Cerebellar cortex (tissue), 1 donor: ENCODE data around the gene GPATCH8.
"Not testable (repeated sequence)": the region's sequence is repeated elsewhere in the genome, so short reads cannot be mapped to it uniquely, and the experiment has no call there.

Source experiments
- DNase-seq: peaks from one replicate; pipeline ENCODE4 v3.0.0-alpha.2; 2015; ENCODE audit warnings: low spot score

The GPATCH8 gene

DNA sequence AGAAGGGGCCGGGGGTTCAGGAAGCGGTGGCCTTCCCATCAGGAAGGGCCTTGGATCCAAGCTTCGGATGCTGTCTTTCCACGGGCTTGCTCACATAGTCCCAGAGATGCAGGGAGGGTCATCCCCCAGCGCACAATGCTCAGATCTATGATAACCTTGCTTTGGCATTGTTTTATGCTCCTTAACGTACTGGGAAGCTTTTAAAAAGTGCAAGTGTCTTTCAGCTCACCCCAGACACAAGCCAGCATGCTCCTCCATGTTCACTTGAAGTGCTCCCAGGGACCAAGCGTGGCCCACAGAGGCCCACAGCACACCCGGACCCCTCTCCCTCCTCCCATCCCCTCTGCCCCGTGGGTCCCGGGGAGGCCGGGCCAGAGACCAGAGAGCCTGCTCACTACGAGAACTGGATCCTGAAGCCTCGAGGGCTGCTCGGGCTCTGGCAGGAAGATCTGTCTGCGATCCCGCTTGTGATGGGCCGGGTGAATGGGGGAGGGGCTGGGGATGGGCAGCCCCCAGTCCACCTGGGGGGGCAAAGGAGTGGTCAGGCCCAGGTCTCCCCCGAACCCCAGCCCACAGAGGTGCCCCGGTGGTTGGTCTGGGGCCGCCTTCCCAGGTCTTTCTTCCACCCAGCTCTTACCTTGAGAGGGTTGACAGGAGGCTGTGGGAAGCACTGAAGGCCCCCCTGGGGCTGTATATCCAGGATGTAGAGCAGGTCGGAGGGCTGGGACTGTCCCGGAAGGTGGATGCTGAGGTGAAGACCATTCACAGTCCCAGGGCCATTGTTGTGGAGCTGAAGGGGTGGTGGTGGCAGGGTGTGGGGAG is 127.8 kb downstream of the GPATCH8 start:
- DNase-seq, result no peak

DNA sequence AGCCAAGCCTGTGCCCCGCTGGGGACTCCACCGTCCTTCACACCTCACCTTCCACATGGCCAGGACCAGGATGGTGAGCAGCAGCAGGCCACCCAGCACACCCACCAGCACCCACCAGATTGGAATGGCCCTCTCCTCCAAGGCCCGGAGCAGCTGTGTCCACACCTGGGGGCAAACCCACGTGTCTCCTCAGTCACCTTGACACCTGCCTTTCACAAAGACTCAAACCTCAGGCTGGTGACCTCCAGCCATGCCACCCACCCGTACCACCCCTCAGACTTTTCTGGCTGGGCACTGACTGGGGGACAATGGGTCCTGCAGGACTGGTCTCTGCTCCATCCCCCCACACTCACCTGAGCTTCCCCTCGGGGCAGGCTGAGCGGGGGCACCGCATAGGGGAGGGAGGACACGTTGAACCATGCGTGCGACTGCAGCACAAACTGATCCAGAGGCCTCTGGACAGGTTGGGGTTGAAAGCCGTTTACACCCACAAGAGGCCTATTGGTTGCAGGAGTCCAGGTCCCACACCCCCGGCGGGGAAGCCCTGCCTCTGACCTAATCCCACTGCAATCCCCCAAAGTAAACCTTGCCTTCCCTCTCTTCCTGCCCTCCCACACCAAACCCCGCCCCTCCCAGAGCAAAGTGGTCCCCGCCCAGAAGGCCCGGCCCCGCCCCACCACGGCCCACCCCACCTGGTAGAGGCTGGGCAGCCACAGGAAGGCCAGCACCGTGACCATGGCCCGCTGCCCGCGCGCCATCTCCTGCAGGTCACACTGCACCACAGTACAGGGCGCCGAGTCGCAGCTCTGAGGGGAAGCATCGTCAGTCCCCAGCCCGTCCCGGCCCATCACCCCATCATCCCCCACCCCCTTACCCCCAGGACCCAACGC is 128.7 kb downstream of the GPATCH8 start:
- DNase-seq, result no peak

DNA sequence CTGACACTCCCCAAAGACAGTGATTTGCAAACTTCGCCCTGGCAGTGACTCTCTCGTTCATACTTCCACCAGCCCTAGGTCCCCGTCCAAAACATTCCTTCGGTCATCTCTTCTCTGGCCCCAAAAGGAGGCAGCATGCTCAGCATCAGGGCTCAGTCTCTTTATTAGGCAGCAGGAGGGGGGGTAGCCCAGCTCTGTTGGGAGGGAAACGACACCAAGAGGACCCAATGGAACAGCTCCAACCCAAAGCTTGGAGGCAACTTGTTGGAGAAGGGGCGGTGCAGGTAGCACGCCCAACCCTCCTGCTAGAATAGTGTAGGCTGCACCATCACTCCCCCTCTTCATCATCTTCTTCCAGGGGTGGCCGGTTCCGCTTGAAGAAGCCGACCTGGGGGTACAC is 131.2 kb downstream of the GPATCH8 start:
- DNase-seq, result no peak

DNA sequence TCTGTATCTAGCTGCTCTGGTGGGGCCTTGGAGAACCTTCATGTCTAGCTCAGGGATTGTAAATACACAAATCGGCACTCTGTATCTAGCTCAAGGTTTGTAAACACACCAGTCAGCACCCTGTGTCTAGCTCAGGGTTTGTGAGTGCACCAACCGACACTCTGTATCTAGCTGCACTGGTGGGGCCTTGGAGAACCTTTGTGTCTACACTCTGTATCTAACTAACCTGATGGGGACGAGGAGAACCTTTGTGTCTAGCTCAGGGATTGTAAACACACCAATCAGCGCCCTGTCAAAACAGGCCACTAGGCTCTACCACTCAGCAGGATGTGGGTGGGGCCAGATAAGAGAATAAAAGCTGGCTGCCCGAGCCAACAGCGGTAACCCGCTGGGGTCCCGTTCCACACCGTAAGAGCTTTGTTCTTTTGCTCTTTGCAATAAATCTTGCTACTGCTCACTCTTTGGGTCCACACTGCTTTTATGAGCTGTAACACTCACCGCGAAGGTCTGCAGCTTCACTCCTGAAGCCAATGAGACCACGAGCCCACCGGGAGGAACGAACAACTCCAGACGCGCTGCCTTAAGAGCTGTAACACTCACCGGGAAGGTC is 133.7 kb downstream of the GPATCH8 start:
- not testable (repeated sequence) for DNase-seq

DNA sequence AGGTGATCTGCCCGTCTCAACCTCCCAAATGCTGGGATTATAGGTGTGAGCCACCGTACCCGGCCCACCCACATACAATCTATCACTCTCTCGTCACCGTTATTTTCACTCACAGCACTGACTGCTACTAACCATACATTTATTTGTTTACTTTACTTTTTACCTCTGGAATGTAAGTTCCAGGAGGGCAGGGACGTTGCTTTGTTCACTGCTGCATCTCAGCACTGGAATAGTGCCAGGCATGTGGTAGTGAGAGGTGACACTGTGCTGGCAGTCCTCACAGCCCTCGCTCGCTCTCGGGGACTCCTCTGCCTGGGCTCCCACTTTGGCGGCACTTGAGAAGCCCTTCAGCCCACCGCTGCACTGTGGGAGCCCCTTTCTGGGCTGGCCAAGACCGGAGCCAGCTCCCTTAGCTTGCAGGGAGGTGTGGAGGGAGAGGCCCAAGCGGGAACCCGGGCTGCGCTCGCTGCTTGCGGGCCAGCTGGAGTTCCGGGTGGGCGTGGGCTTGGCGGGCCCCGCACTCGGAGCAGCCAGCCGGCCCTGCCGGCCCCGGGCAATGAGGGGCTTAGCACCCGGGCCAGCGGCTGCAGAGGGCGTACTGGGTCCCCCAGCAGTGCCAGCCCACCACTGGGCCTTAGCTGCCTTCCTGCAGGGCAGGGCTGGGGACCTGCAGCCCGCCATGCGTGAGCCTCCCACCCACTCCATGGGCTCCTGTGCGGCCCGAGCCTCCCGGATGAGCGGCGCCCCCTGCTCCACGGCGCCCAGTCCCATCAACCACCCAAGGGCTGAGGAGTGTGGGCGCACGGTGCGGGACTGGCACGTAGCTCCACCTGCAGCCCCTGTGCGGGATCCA is 134.6 kb downstream of the GPATCH8 start:
- not testable (repeated sequence) for DNase-seq

DNA sequence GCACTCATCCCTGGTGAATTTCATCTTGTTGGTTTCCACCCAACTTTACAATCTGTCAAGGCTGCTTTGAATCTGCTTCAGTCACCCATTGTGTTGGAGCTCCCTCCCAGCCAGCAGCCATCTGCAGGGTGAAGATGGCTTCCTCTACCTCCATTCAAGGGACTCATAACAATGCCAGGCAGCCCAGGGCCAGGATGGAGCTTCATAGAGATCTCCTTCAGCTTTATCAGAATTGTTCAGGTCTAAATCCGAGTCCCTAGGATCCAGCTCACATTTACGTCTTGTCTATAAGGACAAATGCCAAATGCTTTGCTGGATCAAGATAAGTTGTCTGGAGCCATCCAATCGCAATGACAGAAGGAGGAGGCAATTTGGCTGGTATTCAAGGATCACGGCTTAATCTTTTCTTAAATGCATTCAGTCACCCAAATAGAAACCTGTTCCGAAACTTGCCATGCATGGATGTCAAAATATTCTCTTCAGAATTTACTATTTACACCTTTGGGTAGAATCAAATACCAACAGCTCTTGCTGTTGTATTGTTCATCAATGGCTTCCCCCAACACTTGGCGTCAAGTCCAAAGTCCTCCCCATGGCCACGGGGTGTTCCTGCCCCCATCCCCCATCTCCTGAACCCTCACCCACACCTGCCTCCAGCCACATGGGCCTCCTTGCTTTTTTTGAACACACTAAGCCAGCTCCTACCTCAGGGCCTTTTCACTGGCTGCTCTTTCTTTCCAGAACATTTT is 135.8 kb downstream of the GPATCH8 start:
- peak; percentile 91 for DNase-seq

DNA sequence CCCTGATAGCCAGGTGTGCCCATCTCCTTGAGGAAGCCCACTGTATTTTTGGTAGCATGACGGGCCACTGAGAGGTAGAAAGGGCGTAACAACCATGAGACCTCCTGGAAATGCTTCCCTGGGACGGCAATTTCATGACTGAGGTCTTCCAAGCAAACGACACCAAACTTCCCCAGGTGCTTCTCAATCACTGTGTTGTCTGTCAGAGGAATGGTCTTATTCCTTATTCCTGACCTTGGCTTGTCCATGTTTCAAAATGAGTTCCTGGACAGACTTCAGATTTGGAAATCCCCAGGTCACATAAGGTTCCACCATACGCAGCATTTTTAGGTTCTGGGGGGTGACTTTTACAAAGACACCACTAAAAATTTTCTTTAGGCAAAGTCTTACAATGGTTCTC is 138.2 kb downstream of the GPATCH8 start:
- not testable (repeated sequence) for DNase-seq

DNA sequence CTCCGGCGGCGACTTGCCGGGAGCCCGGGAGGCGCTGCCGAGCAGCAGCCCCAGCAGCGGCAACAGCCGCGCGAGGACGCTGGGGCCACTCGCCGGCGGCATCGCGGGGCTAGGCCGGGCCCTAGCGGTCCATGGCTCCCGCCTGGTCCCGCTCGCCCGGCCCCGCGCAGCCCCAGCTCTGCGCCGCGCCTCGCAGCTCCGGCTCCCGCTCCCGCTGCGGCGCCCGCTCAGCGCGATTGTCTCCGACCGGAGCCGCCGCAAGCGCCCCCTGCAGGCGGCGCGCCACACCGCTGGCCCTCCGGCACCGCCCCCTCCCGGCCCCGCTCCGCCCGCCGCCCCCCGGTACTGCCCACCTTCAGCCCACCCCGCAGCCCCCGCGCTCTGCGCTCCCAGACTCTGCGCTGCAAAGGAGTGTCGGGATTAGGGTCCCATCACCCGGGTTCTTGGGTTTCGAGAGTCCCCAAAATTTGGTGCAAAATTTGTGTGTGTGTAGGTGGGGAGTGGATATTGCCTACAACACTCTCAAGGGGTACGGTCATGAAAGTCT is 139.5 kb downstream of the GPATCH8 start, which contains the start of gene FAM171A2:
FAM171A2 (minus strand) TSS at position 241 of the 547 bp plus-strand sequence; CDS start at position 102, 139 bp downstream.
- DNase-seq, result no peak

DNA sequence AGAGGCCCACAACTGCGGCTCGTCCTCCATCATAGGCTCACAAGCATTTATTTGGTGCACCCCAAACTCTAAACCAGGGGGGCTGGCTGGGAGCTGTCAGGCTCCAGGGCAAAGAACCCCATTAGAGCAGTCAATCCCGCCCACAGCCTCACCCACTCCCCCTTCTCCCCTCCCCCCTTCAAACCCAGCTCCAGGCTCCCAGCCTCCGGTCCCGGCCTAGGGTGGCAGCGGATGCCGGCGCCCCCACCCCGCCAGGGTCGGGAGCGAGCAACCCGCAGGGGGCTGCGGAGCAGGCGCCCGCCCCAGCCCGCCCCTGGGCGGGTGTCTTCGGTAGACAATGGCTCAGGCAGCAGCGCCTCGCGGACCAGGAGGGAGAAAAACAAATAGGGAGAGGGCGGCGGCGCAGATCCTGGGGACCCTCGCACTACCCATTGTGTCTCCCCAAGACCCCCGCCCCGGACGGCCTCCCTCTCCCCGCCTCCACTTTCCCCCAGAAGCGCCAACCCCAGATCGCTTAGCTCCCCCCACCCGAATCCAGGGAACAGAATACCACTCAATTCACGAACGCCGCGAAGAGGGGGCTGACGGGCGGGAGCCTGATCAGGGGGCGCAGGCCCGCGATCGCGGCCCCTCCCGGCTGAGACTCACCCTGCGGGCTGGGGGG is 140.1 kb downstream of the GPATCH8 start:
- no peak for DNase-seq

DNA sequence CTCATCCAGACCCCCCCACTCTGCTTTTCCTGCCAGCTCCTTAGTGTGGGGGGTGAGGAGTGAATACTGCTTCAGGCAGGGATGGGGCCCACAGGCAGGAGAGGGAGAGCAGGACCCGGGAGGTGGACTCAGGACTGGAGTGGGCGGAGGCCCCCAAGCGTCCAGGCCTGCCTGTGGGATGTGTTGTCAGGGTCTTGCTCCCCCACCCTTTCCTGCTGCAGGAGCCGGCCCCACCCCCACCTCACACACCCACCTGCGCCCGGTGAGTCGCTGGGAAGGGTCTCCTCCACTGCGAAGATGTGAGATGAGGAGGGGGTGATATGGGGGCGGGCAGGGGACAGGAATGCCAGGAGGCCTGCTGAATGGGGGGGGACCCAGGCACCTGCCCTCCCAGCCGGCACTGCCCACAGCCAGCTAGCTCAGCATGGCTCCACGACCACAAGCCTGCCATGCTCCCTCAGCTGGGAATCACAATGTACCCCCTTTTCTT is 140.7 kb downstream of the GPATCH8 start:
- DNase-seq, result no peak

DNA sequence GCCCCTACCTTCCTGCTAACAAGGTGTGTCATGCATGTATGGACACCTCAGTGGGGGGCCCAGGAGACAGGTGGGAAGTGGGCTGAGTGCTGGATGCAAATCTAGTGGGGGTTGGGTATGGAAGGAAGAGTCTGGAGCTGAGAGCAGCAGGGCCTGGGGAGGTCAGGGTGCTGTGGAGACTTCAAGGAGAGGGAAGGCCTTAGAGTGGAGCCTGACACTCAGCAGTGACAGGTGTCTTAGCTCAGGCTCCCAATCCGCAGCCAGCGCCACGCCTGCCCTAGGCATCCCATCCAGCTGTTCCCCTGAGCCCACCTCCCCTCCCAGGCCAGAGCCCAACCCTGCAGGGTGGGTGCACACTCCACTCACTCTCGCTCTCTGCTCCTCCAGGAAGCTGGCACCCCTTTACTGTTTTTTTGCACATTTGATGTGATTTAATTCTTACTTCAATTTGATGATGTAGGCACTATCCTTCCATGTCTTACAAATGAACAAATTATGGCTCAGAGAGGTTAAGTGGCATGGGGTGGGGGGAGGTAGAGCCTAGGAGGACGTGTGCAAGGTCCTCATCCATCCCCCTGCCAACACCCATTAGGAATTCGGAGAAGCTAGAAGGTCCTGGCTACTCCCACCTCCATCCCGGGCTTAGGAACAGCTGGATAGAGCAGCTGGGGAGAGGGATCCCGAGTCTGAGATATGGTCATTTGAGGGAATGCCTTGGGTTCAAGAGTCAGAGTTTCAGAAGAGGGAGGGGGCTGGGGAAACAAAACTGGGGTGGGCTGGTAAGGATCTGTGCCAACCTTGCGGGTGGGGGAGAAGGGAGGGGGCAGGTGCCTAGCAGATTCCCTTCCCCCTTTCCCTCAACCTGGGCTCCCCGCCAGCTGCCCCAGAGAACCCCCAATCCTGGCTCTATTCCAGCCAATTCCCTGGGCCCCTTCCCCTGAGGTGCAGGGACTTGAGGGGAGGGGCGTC is 141.6 kb downstream of the GPATCH8 start:
- DNase-seq, result no peak

DNA sequence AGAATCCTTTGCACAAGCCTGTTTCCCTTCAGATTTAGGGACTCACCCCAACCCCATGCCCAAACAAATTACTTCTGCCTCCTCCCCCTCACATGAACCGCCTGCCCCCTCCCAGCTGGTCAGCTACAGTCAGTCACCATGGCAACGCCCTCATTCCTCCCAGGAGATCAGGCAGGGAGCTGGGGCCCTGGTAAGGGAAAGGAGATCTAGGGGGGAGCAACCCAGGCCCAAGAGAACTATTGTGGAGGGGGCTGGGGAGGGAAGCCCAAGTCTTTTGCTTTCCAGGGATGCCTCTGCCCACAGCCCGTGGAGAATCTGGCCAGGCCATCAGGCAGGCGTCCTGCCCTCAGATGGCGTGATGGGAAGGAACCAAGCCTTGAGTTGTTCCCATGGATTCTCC is 142.4 kb downstream of the GPATCH8 start:
- DNase-seq, result peak; percentile 74

DNA sequence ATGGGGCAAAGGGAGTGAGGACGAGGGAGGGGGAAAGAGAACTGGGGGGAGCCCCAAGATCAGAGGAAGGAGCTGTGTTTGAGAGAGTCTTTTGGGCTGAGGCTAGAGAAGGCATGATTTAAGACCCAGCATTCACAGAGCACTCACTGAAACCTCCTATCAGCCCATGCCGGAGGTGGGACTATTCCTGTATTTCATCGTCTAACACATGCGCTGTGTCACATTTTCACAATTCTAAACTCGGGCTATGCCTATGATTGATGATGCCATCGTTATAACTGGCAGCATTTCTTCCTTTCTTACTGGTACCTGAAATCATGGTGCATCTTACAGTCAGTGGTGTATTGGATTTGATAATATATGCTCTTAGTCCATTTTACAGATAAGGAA is 143.1 kb downstream of the GPATCH8 start:
- DNase-seq, result no peak

DNA sequence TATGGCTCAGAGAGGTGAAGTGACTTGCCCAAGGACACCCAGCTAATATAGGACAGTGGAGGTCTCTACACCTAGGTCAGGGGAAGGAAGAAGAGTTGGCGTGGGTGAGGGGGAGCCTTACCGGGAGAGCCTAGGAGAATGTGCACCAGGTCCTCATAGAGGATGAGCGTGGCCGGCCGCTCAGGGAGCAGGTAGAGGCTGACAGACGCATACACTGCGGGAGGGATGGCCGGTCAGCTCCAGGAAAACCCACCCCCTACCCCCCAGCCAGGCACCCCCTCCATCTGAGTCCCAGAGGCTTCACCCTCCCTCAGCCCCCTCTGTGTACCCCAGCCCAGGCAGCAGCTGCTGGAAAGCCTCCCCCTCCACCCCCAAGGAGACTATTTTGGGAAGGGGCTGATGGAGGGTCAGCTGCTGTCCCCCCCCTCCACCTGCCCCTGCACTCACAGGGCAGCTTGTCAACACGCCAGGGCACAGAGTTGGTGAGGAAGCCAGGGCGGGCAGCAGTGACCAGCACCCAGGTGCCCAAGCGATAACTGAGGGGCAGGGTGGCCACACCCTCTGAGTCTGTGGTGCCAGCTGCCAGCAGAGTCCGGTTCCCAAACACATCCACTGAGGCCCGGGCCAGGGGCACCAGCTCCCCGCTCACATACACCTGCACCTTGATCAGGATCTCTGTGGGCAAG is 143.6 kb downstream of the GPATCH8 start:
- no peak for DNase-seq

DNA sequence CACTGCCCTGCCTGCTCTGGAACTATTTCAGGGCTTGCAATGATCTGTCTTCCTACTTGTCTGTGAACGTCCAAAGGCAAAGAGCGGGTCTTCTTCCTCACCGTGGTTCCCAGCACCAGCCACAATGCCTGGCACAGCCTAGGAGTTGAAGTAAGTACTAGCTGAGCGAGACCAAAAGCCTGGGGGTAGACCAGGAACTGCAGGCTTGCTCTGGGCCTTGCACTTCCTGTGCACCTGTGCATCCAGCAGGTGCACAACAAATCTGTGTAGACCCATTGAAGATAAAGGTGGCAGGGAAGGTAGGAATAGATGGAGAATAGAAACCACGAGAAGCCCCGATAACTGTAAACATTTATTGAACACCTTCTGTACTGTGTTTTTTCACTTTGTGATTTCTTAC is 144.2 kb downstream of the GPATCH8 start:
- no peak for DNase-seq

DNA sequence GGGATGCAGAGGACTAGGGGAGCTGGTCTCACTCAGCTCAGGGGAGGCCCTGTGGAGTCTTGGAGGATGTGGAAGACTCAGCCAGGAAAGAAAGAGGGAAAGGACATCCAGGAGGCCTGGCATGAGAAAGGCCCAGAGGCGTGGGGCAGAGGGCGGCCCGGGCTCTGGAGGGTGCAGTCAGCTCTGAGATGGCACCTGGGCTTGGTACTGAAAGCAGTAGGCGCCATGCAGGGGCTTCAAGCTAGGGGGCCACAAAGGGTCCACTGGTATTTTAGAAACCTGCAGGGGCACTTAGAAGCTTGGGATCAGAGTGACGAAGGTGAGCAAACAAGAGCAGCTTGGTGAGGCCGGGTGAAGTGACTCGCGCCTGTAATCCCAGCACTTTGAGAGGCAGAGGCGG is 145.1 kb downstream of the GPATCH8 start:
- DNase-seq, result no peak

DNA sequence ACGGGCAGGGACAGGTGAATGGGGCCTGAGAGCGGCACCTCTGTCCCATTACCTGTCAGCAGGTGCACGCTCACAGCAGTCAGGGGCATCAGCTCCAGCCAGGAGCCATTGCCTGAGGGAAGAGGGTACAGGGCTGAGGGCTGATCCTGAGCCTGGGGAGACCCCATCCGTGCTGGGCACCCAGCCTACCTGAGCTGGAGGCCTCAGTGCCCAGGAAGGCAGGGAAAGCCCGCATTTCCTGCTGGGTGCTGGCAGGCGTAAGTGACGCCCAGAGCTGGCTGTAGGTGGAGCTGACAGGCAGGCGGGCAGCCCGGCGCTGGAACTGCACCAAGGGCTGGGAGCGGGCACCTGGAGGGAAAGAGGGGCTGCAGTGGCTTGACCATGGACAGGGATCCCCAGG is 147.0 kb downstream of the GPATCH8 start:
- DNase-seq, result no peak

DNA sequence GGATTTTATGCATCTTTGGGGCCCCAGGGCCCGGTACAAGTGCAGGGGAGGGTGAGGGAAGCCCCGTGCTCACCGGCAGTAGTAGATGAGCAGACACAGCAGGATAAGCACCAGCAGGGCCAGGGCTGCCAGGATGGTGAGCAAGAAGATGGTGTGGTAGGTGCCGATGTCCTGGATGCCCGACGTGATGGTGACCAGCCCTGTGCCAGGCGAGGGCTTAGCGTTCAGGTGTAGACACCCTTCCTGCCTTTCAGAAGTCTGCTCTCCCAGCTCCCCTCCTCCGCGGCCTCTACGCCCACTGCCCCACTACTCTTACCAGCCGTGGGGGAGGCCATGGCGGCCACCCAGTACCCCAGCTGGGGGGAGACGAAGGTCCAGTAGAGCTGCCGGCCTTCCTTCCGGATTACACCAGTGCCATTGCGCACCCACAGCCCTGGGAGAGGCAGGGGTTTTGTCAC is 147.5 kb downstream of the GPATCH8 start:
- no peak for DNase-seq
